ENCODE data around the gene B3GNT5. TPM values are rescaled to one million over a fixed set of nuclear protein-coding genes. Genes with fewer than 3 reads are reported as not detected.

Gene B3GNT5
- total and polyA plus RNA-seq, 2 donors (not counting 3 experiments of a cell fraction or from before 2014, with no cell fraction given) = 4.1 to 25.6 TPM

DNA sequence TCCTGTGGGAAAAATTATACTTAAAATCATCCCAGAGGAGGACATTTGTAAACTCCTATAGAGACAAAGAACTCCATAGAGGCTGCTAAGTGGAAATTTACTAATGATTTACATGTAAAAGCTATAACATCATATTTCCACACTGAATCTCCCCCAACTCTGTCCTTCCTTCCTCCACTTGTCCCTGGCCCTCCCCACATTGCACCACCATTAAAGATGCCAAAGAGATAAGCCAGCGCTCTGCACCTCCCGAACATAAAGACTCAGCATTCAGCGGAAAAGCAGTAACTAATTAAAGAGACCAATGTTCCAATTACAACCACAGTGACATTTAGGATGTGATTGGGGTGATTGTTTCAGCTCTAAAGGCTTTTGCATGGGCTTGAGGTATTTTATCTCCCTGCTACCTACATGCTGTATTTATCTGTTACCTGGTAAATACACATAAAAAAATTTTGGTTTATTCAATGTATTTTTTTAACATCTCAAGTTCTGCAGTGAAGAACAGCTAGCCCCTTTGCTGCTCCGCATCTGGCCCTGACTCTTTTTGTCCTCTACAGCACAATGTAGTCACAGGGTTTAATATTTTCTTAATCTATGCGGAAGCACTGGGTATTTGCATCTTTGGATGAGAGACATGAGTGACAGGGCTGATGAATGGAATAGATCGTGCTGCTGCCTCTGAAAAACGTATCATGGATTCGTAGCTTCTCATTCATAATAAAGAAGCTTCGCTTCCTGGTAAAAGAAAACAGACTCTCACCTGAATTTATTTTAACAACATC lies 35.3 kb upstream of the B3GNT5 start:
- Histone ChIP-seq H3K79me2 (ENCODE audit: control insufficient read depth, insufficient read depth, low read length) (no peaks in the 10 kb centered on the region), H3K4me1 (ENCODE audit: control insufficient read depth, extremely low read depth, insufficient read depth, low read length) (no peaks in the 10 kb centered on the region), H3K27me3 (ENCODE audit: control insufficient read depth in 2 of 2, insufficient read depth in 2 of 2, low read length in 2 of 2) (peaks cover 0 to 5% of the 10 kb centered on the region in 2 experiments), H3K9ac (replicated peaks; ENCODE audit: extremely low read depth, insufficient read depth, low read length) (no peak overlapping the region), H2AFZ (ENCODE audit: low read depth, low read length) (no peak overlapping the region), H3K4me2 (ENCODE audit: insufficient read depth, low read length) (no peak overlapping the region), H3K36me3 (ENCODE audit: control insufficient read depth in 2 of 2, extremely low read depth in 1 of 2, insufficient read depth in 2 of 2, low read length in 2 of 2) (no peaks in the 10 kb centered on the region), H4K20me1 (replicated peaks; ENCODE audit: control insufficient read depth, extremely low read depth, insufficient read depth, low read length) (no peaks in the 10 kb centered on the region), H3K9me1 (replicated peaks; ENCODE audit: control insufficient read depth, extremely low read depth, insufficient read depth, low read length) (no peaks in the 10 kb centered on the region), H3K27ac (ENCODE audit: insufficient read depth, low read depth, low read length) (no peak overlapping the region), H3K9me3 (replicated peaks; ENCODE audit: control insufficient read depth, insufficient read depth, low read length) (no peaks in the 10 kb centered on the region), H3K4me3 (replicated peaks in 1 of 3; ENCODE audit: insufficient read depth in 1 of 3, low read depth in 1 of 3, low read length in 3 of 3) (no peak overlapping the region)
- ChIA-PET CTCF (interaction anchor here (1.1 kb wide), 1 partner anchor 10 kb away, joined by 5 read pairs; no protein-coding TSS in a partner anchor), POLR2A (no interaction called here)
- FAIRE-seq (no peak), DNase-seq (ENCODE audit: low read depth, low spot score) (no peak)
- TF ChIP-seq CTCF (IDR thresholded peaks at IDR 0.05; ENCODE audit: extremely low read depth in 1 of 2, insufficient read depth in 1 of 2, low read depth in 1 of 2, low read length in 2 of 2) (no peak), JUN (IDR thresholded peaks at IDR 0.05; ENCODE audit: borderline replicate concordance, insufficient read depth, insufficient read length, low read depth) (no peak), EZH2 (IDR thresholded peaks at IDR 0.05; ENCODE audit: borderline replicate concordance, low read depth, low read length, severe bottlenecking) (no peak), POLR2A (IDR thresholded peaks at IDR 0.05; ENCODE audit: low read depth, low read length) (no peak)
- no TSS peak for BruUV-seq (replicated peaks)
- intact Hi-C loops (cut with micrococcal nuclease) = no loop called here
- dilution Hi-C loops (cut with MboI; ENCODE audit: extremely low pct_ligation_motif_present, low sequenced_read_pairs) = no loop called here

DNA sequence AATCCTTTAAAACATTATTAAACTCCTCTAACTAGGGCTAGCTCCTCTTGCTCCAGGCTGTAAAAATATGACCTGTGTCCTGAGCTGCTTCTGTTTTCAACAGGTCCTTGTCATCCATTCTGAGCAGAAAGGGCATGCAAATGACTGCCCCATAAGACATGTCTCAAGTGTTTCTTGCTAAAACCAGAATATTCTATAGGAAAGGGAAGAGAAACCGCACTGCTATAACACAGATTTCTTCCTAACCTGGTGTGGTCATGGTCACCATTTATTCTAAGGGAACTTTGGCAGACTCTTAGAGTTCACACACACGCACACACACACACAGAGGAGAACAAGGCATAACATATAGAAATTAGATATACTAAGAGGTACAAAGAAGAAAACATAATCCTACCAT lies 34.2 kb upstream of the B3GNT5 start:
- TF ChIP-seq CTCF (IDR thresholded peaks at IDR 0.05; ENCODE audit: extremely low read depth in 1 of 2, insufficient read depth in 1 of 2, low read depth in 1 of 2, low read length in 2 of 2) (no peak), POLR2AphosphoS5 (IDR thresholded peaks at IDR 0.05; ENCODE audit: insufficient read depth, low read depth, low read length) (no peak), JUN (IDR thresholded peaks at IDR 0.05; ENCODE audit: borderline replicate concordance, insufficient read depth, insufficient read length, low read depth) (no peak), FOS (IDR thresholded peaks at IDR 0.05; ENCODE audit: borderline replicate concordance, insufficient read depth, low read length) (no peak), MAX (IDR thresholded peaks at IDR 0.05; ENCODE audit: insufficient read depth, insufficient read length) (no peak), EZH2 (IDR thresholded peaks at IDR 0.05; ENCODE audit: borderline replicate concordance, low read depth, low read length, severe bottlenecking) (no peak), MYC (IDR thresholded peaks at IDR 0.05; ENCODE audit: low read depth, low read length) (no peak), GATA2 (IDR thresholded peaks at IDR 0.05; ENCODE audit: insufficient read depth, insufficient read length, low read depth, low read length) (no peak), POLR2A (IDR thresholded peaks at IDR 0.05; ENCODE audit: low read depth, low read length) (no peak)
- no peak overlapping the region for H3K4me3 ChIP-seq (replicated peaks in 1 of 3; ENCODE audit: insufficient read depth in 1 of 3, low read depth in 1 of 3, low read length in 3 of 3)
- DNase-seq (ENCODE audit: low read depth, low spot score) = no peak
- CTCF ChIA-PET = no interaction called here
- H3K9ac ChIP-seq (replicated peaks; ENCODE audit: extremely low read depth, insufficient read depth, low read length) = no peak overlapping the region
- H2AFZ ChIP-seq (ENCODE audit: low read depth, low read length) = no peak overlapping the region
- no peaks in the 10 kb centered on the region for H3K36me3 ChIP-seq (ENCODE audit: control insufficient read depth in 2 of 2, extremely low read depth in 1 of 2, insufficient read depth in 2 of 2, low read length in 2 of 2)
- H3K9me3 ChIP-seq (replicated peaks; ENCODE audit: control insufficient read depth, insufficient read depth, low read length) = no peaks in the 10 kb centered on the region
- POLR2A ChIA-PET = no interaction called here
- no peaks in the 10 kb centered on the region for H4K20me1 ChIP-seq (replicated peaks; ENCODE audit: control insufficient read depth, extremely low read depth, insufficient read depth, low read length)
- H3K79me2 ChIP-seq (ENCODE audit: control insufficient read depth, insufficient read depth, low read length) = no peaks in the 10 kb centered on the region
- peaks cover 0 to 1% of the 10 kb centered on the region in 2 experiments for H3K27me3 ChIP-seq (ENCODE audit: control insufficient read depth in 2 of 2, insufficient read depth in 2 of 2, low read length in 2 of 2)
- H3K9me1 ChIP-seq (replicated peaks; ENCODE audit: control insufficient read depth, extremely low read depth, insufficient read depth, low read length) = no peaks in the 10 kb centered on the region
- BruUV-seq (replicated peaks) = no TSS peak
- no peak overlapping the region for H3K27ac ChIP-seq (ENCODE audit: insufficient read depth, low read depth, low read length)
- H3K4me2 ChIP-seq (ENCODE audit: insufficient read depth, low read length) = no peak overlapping the region
- no peaks in the 10 kb centered on the region for H3K4me1 ChIP-seq (ENCODE audit: control insufficient read depth, extremely low read depth, insufficient read depth, low read length)
- FAIRE-seq = no peak
- intact Hi-C loops (cut with micrococcal nuclease) (no loop called here), dilution Hi-C loops (cut with MboI; ENCODE audit: extremely low pct_ligation_motif_present, low sequenced_read_pairs) (no loop called here)
